Measurements from ENCODE around the gene POMGNT1.

GRCh38 chr1:46159516-46159915 lies 38.7 kb downstream of the POMGNT1 start:
- TF ChIP-seq CTCF (conservative IDR thresholded peaks at IDR 0.05 in 1 of 2, IDR thresholded peaks at IDR 0.05 in 1 of 2; ENCODE audit: extremely low read depth in 1 of 2, insufficient read depth in 1 of 2, low read depth in 1 of 2, low read length in 2 of 2) (no peak), EZH2 (IDR thresholded peaks at IDR 0.05; ENCODE audit: borderline replicate concordance, low read length) (no peak)
